ENCODE data around the gene TMEM181. TPM values are rescaled to one million over a fixed set of nuclear protein-coding genes. Genes with fewer than 3 reads are reported as not detected.

Gene TMEM181
- total RNA-seq, 1 donor from 2014 or later = 18.4 TPM

- H3K9me3 ChIP-seq = no peaks in the 10 kb centered on the region
- no peak overlapping the region for H3K4me3 ChIP-seq
- DNase-seq (ENCODE audit: extremely low spot score in 2 of 2) = peak in 1 of 2 donors; percentile 85
- TF ChIP-seq POLR2AphosphoS5 (IDR thresholded peaks at IDR 0.05; ENCODE audit: insufficient read depth in 1 of 2, low read depth in 1 of 2) (no peak), CTCF (IDR thresholded peaks at IDR 0.05) (no peak), POLR2A (IDR thresholded peaks at IDR 0.05) (no peak)
- intact Hi-C loops (cut with DNase I) = no loop called here
- no peaks in the 10 kb centered on the region for H3K4me1 ChIP-seq
- no peak overlapping the region for H3K27ac ChIP-seq
- peaks cover 3 to 47% of the 10 kb centered on the region in 2 donors for H3K36me3 ChIP-seq
- no peaks in the 10 kb centered on the region for H3K27me3 ChIP-seq
Measured at GRCh38 chr6:158608221-158608620, 48.3 kb downstream of the TMEM181 start.

- H3K27ac ChIP-seq = no peak overlapping the region
- peak in 1 of 2 donors; percentile 58 for DNase-seq (ENCODE audit: extremely low spot score in 2 of 2)
- intact Hi-C loops (cut with DNase I) = no loop called here
- no peaks in the 10 kb centered on the region for H3K27me3 ChIP-seq
- H3K36me3 ChIP-seq = peaks cover 3 to 47% of the 10 kb centered on the region in 2 donors
- no peaks in the 10 kb centered on the region for H3K4me1 ChIP-seq
- no peak overlapping the region for H3K4me3 ChIP-seq
- no peaks in the 10 kb centered on the region for H3K9me3 ChIP-seq
- TF ChIP-seq POLR2A (IDR thresholded peaks at IDR 0.05) (no peak), POLR2AphosphoS5 (IDR thresholded peaks at IDR 0.05; ENCODE audit: insufficient read depth in 1 of 2, low read depth in 1 of 2) (no peak), CTCF (IDR thresholded peaks at IDR 0.05) (no peak)
Measured at GRCh38 chr6:158609455-158610155, 49.7 kb downstream of the TMEM181 start.

- Histone ChIP-seq H3K36me3 (peaks cover 3 to 47% of the 10 kb centered on the region in 2 donors), H3K9me3 (no peaks in the 10 kb centered on the region), H3K4me1 (no peaks in the 10 kb centered on the region), H3K27me3 (no peaks in the 10 kb centered on the region), H3K27ac (no peak overlapping the region), H3K4me3 (no peak overlapping the region)
- intact Hi-C loops (cut with DNase I) = no loop called here
- TF ChIP-seq CTCF (IDR thresholded peaks at IDR 0.05) = no peak
- no peak for TF ChIP-seq POLR2A (IDR thresholded peaks at IDR 0.05)
- TF ChIP-seq POLR2AphosphoS5 (IDR thresholded peaks at IDR 0.05; ENCODE audit: insufficient read depth in 1 of 2, low read depth in 1 of 2) = no peak
- DNase-seq (ENCODE audit: extremely low spot score in 2 of 2) = no peak
Measured at GRCh38 chr6:158610319-158610968, 50.6 kb downstream of the TMEM181 start.

- intact Hi-C loops (cut with DNase I) = no loop called here
- no peak overlapping the region for H3K4me3 ChIP-seq
- H3K36me3 ChIP-seq = peaks cover 3 to 47% of the 10 kb centered on the region in 2 donors
- TF ChIP-seq CTCF (IDR thresholded peaks at IDR 0.05) (no peak), POLR2AphosphoS5 (IDR thresholded peaks at IDR 0.05; ENCODE audit: insufficient read depth in 1 of 2, low read depth in 1 of 2) (no peak), POLR2A (IDR thresholded peaks at IDR 0.05) (no peak)
- H3K4me1 ChIP-seq = no peaks in the 10 kb centered on the region
- H3K9me3 ChIP-seq = no peaks in the 10 kb centered on the region
- H3K27ac ChIP-seq = no peak overlapping the region
- DNase-seq (ENCODE audit: extremely low spot score in 2 of 2) = no peak
- H3K27me3 ChIP-seq = no peaks in the 10 kb centered on the region
Measured at GRCh38 chr6:158611039-158611438, 51.1 kb downstream of the TMEM181 start.

Data from vagina (tissue), 2 donors.